GM20431 (cell line): ENCODE data around the gene DEPP1.

Source experiments
- in situ Hi-C: fragments of 300-500 bp; cut with MseI, MboI; formaldehyde crosslinking; loops from one replicate; pipeline ENCODE4 v1.15.0; 2020; ENCODE audit warnings: low sequenced_read_pairs; ENCODE audit not compliant: unreplicated experiment

Gene DEPP1

GRCh38 chr10:44936314-44936975, 42.2 kb downstream of the DEPP1 start:
- in situ Hi-C loops, result no loop called here

- in situ Hi-C loops, result no loop called here
These were observed 42.7 kb downstream of the DEPP1 start for GRCh38 chr10:44935966-44936295.

GRCh38 chr10:44935201-44935965, 43.2 kb downstream of the DEPP1 start:
- in situ Hi-C loops, result no loop called here

GRCh38 chr10:44934416-44935200, 44.0 kb downstream of the DEPP1 start:
- in situ Hi-C loops, result no loop called here

- in situ Hi-C loops, result no loop called here
These were observed 44.9 kb downstream of the DEPP1 start for GRCh38 chr10:44933451-44934321.

GRCh38 chr10:44932517-44933450, 45.8 kb downstream of the DEPP1 start:
- in situ Hi-C loops, result no loop called here

- in situ Hi-C loops, result no loop called here
These were observed 46.7 kb downstream of the DEPP1 start for GRCh38 chr10:44931621-44932516.

- in situ Hi-C loops, result no loop called here
These were observed 47.5 kb downstream of the DEPP1 start for GRCh38 chr10:44930904-44931620.

- in situ Hi-C loops, result loop anchor here (10.0 kb wide), 1 partner anchor 45 kb away; the partner anchor contains the start of gene DEPP1
These were observed 49.0 kb downstream of the DEPP1 start for GRCh38 chr10:44929356-44930255.

GRCh38 chr10:44928462-44928861, 50.1 kb downstream of the DEPP1 start:
- in situ Hi-C loops, result loop anchor here (10.0 kb wide), 1 partner anchor 46 kb away; the partner anchor contains the start of gene DEPP1

GRCh38 chr10:44927352-44927751, 51.3 kb downstream of the DEPP1 start:
- in situ Hi-C loops, result loop anchor here (10.0 kb wide), 1 partner anchor 47 kb away; the partner anchor contains the start of gene DEPP1

GRCh38 chr10:44926751-44927351, 51.8 kb downstream of the DEPP1 start:
- in situ Hi-C loops, result loop anchor here (10.0 kb wide), 1 partner anchor 48 kb away; the partner anchor contains the start of gene DEPP1
